ENCODE measurements around the gene DCLK1. TPM values are rescaled to one million over a fixed set of nuclear protein-coding genes. Genes with fewer than 3 reads are reported as not detected.

The DCLK1 gene
- total RNA-seq, 1 experiment from 2014 or later: not detected

DNA sequence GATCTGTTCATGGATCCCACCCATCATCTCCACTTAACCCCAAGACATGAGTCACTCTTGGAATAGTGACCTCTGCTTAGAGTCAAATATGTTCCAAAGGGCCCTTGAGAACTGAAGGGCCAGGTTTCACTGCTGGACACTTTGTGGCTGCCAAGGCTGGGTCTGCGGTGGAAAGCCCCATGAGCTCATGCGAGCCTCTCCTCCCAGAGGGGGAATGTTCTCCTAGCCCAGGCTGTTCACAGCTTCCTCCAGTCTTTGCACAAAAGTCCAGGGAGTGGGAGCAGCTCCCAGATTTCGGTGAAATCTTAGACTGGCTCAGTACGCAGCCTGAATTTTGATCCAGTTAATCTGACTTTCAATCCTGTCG, 732 bp upstream of the DCLK1 start:
- POLR2A ChIA-PET: no interaction called here
- Mint-ChIP-seq H3K27me3 (ENCODE audit: insufficient read depth, unreplicated experiment) (peaks cover 5% of the 10 kb centered on the region), H3K4me1 (ENCODE audit: low read depth, unreplicated experiment) (no peaks in the 10 kb centered on the region), H3K4me3 (ENCODE audit: unreplicated experiment) (no peak overlapping the region), H3K9me3 (ENCODE audit: unreplicated experiment) (no peaks in the 10 kb centered on the region), H3K27ac (ENCODE audit: unreplicated experiment) (no peak overlapping the region), H3K36me3 (ENCODE audit: insufficient read depth, unreplicated experiment) (no peaks in the 10 kb centered on the region)
- no peak for TF ChIP-seq CTCF (IDR thresholded peaks at IDR 0.05; ENCODE audit: insufficient read depth in 1 of 2, low read depth in 1 of 2, low read length in 1 of 2, severe bottlenecking in 1 of 2, unreplicated experiment in 1 of 2)
- CTCF ChIA-PET: no interaction called here
- Histone ChIP-seq H3K9me3 (no peaks in the 10 kb centered on the region), H3K4me3 (ENCODE audit: low read depth, low read length) (no peak overlapping the region), H3K36me3 (ENCODE audit: control insufficient read depth, insufficient read depth, low read length) (no peaks in the 10 kb centered on the region), H3K27me3 (replicated peaks; ENCODE audit: control insufficient read depth, insufficient read depth, low read length) (no peaks in the 10 kb centered on the region), H3K4me1 (no peaks in the 10 kb centered on the region)
- DNase-seq: no peak
- intact Hi-C loops (cut with micrococcal nuclease; ENCODE audit: unreplicated experiment): no loop called here
- BruUV-seq (replicated peaks): no TSS peak

- intact Hi-C loops (cut with micrococcal nuclease; ENCODE audit: unreplicated experiment): no loop called here
- TF ChIP-seq CTCF (IDR thresholded peaks at IDR 0.05; ENCODE audit: insufficient read depth in 1 of 2, low read depth in 1 of 2, low read length in 1 of 2, severe bottlenecking in 1 of 2, unreplicated experiment in 1 of 2): no peak
- CTCF ChIA-PET: no interaction called here
- POLR2A ChIA-PET: no interaction called here
- Mint-ChIP-seq H3K36me3 (ENCODE audit: insufficient read depth, unreplicated experiment) (no peaks in the 10 kb centered on the region), H3K27ac (ENCODE audit: unreplicated experiment) (no peak overlapping the region), H3K4me1 (ENCODE audit: low read depth, unreplicated experiment) (no peaks in the 10 kb centered on the region), H3K27me3 (ENCODE audit: insufficient read depth, unreplicated experiment) (peaks cover 4% of the 10 kb centered on the region), H3K9me3 (ENCODE audit: unreplicated experiment) (no peaks in the 10 kb centered on the region), H3K4me3 (ENCODE audit: unreplicated experiment) (no peak overlapping the region)
- H3K9me3 ChIP-seq: no peaks in the 10 kb centered on the region
- DNase-seq: no peak
- no TSS peak for BruUV-seq (replicated peaks)
- no peak overlapping the region for H3K4me3 ChIP-seq (ENCODE audit: low read depth, low read length)
- no peaks in the 10 kb centered on the region for H3K4me1 ChIP-seq
- H3K27me3 ChIP-seq (replicated peaks; ENCODE audit: control insufficient read depth, insufficient read depth, low read length): no peaks in the 10 kb centered on the region
- H3K36me3 ChIP-seq (ENCODE audit: control insufficient read depth, insufficient read depth, low read length): no peaks in the 10 kb centered on the region
Measured at GRCh38 chr13:36130552-36131221, 495 bp downstream of the DCLK1 start.

GRCh38 chr13:36130193-36130551, 1.0 kb downstream of the DCLK1 start:
- no peak overlapping the region for H3K27ac Mint-ChIP-seq (ENCODE audit: unreplicated experiment)
- H3K36me3 Mint-ChIP-seq (ENCODE audit: insufficient read depth, unreplicated experiment): no peaks in the 10 kb centered on the region
- TF ChIP-seq CTCF (IDR thresholded peaks at IDR 0.05; ENCODE audit: insufficient read depth in 1 of 2, low read depth in 1 of 2, low read length in 1 of 2, severe bottlenecking in 1 of 2, unreplicated experiment in 1 of 2): no peak
- POLR2A ChIA-PET: no interaction called here
- H3K4me1 Mint-ChIP-seq (ENCODE audit: low read depth, unreplicated experiment): no peaks in the 10 kb centered on the region
- DNase-seq: no peak
- peaks cover 3% of the 10 kb centered on the region for H3K27me3 Mint-ChIP-seq (ENCODE audit: insufficient read depth, unreplicated experiment)
- no peak overlapping the region for H3K4me3 Mint-ChIP-seq (ENCODE audit: unreplicated experiment)
- intact Hi-C loops (cut with micrococcal nuclease; ENCODE audit: unreplicated experiment): no loop called here
- BruUV-seq (replicated peaks): no TSS peak
- H3K27me3 ChIP-seq (replicated peaks; ENCODE audit: control insufficient read depth, insufficient read depth, low read length): no peaks in the 10 kb centered on the region
- no peak overlapping the region for H3K4me3 ChIP-seq (ENCODE audit: low read depth, low read length)
- H3K36me3 ChIP-seq (ENCODE audit: control insufficient read depth, insufficient read depth, low read length): no peaks in the 10 kb centered on the region
- H3K4me1 ChIP-seq: no peaks in the 10 kb centered on the region
- H3K9me3 Mint-ChIP-seq (ENCODE audit: unreplicated experiment): no peaks in the 10 kb centered on the region
- no peaks in the 10 kb centered on the region for H3K9me3 ChIP-seq
- CTCF ChIA-PET: no interaction called here
